H1 (cell line): Measurements from ENCODE around the gene CEP41. TPM values are rescaled to one million over a fixed set of nuclear protein-coding genes. Genes with fewer than 3 reads are reported as not detected.

Experiments used
- CTCF ChIA-PET: fragments of 300-600 bp; sonication (Branson Sonifier 250); formaldehyde crosslinking; loops from one replicate; lab custom pipeline; 2021; ENCODE audit not compliant: partially characterized antibody; lab: Charles Lee
- POLR2A ChIA-PET: fragments of 300-600 bp; sonication (Branson Sonifier 250); formaldehyde crosslinking; loops from one replicate; lab custom pipeline; 2021; ENCODE audit warnings: inconsistent platforms; ENCODE audit not compliant: partially characterized antibody; lab: Charles Lee
- DNase-seq, 2 experiments: peaks; one replicate each; pipeline versions ENCODE4 v3.0.0 to v3.0.0-alpha.2; 2010 to 2022; ENCODE audit warnings: low spot score in 2 of 2, low read depth in 1 of 2, mixed read lengths in 1 of 2
- FAIRE-seq: peaks from 2 replicates; lab custom pipeline; 2011; peaks lifted over from hg19 to GRCh38; lab: Jason Lieb, UNC
- H2AFZ ChIP-seq: 2 replicates; pipeline ENCODE4 v1.8.1; 2012; ENCODE audit warnings: low read length, inconsistent platforms
- H2AK5ac ChIP-seq: 2 replicates; pipeline ENCODE4 v1.6.1; 2013; ENCODE audit warnings: low read depth, low read length
- H2BK120ac ChIP-seq: replicated peaks from 2 replicates; pipeline ENCODE3; 2013; ENCODE audit warnings: low read depth, low read length, inconsistent platforms
- H2BK12ac ChIP-seq: 2 replicates; pipeline ENCODE4 v1.6.1; 2013; ENCODE audit warnings: low read depth, low read length
- H2BK15ac ChIP-seq: 2 replicates; pipeline ENCODE4 v1.6.1; 2013; ENCODE audit warnings: low read length
- H2BK20ac ChIP-seq: 2 replicates; pipeline ENCODE4 v1.6.1; 2013; ENCODE audit warnings: low read length
- H2BK5ac ChIP-seq: 2 replicates; pipeline ENCODE4 v1.6.1; 2013; ENCODE audit warnings: low read depth, low read length
- H3K14ac ChIP-seq: 2 replicates; pipeline ENCODE4 v1.6.1; 2013; ENCODE audit warnings: inconsistent platforms; ENCODE audit not compliant: insufficient read length
- H3K18ac ChIP-seq: 2 replicates; pipeline ENCODE4 v1.6.1; 2013; ENCODE audit warnings: low read length; ENCODE audit errors: extremely low read depth
- H3K23ac ChIP-seq: 2 replicates; pipeline ENCODE4 v1.6.1; 2013; ENCODE audit warnings: inconsistent platforms; ENCODE audit not compliant: insufficient read length
- H3K23me2 ChIP-seq: 2 replicates; pipeline ENCODE4 v1.6.1; 2013; ENCODE audit warnings: low read depth, low read length
- H3K27ac ChIP-seq: 2 replicates; pipeline ENCODE4 v1.6.1; 2011; ENCODE audit warnings: low read depth, low read length, inconsistent platforms
- H3K27me3 ChIP-seq, 4 experiments: replicated peaks in 1 of 4; 1 replicate in 1 of 4; 2 replicates in 3 of 4; pipeline versions ENCODE4 v1.6.1 to v1.8.1; 2011 to 2013; ENCODE audit warnings: low read length in 3 of 4, mild to moderate bottlenecking in 3 of 4, inconsistent platforms in 2 of 4, mixed read lengths in 2 of 4, moderate library complexity in 1 of 4; ENCODE audit not compliant: control insufficient read depth in 3 of 4, insufficient read depth in 3 of 4; ENCODE audit errors: extremely low read depth in 1 of 4
- H3K36me3 ChIP-seq, 4 experiments: 2 replicates each; pipeline versions ENCODE4 v1.6.1 to v1.8.1; 2011 to 2013; ENCODE audit warnings: mild to moderate bottlenecking in 4 of 4, low read length in 3 of 4, moderate library complexity in 2 of 4, control low read depth in 1 of 4, inconsistent platforms in 1 of 4; ENCODE audit not compliant: insufficient read depth in 4 of 4, control insufficient read depth in 2 of 4
- H3K4ac ChIP-seq: replicated peaks from 2 replicates; pipeline ENCODE3; 2013; ENCODE audit warnings: low read length, low read depth, mixed read lengths, inconsistent platforms; ENCODE audit not compliant: insufficient read length
- H3K4me1 ChIP-seq, 4 experiments: replicated peaks in 1 of 4; 1 replicate in 1 of 4; 2 replicates in 3 of 4; pipeline versions ENCODE4 v1.6.1 to v1.8.1; 2011 to 2013; ENCODE audit warnings: low read length in 3 of 4, inconsistent platforms in 2 of 4, mixed read lengths in 1 of 4; ENCODE audit not compliant: insufficient read depth in 4 of 4, control insufficient read depth in 3 of 4
- H3K4me2 ChIP-seq, 2 experiments: 2 replicates each; pipeline versions ENCODE4 v1.6.1 to v1.8.1; 2011 to 2013; ENCODE audit warnings: low read depth in 2 of 2, low read length in 2 of 2, control low read depth in 1 of 2, inconsistent platforms in 1 of 2, mild to moderate bottlenecking in 1 of 2; ENCODE audit not compliant: insufficient read depth in 1 of 2
- H3K4me3 ChIP-seq, 4 experiments: fragments of 200-600, 300-600 bp in 1 of 4; sonication (generic), shearing (Covaris generic), sonication (Bioruptor Twin) in 1 of 4; 2 replicates each; pipeline versions ENCODE4 v1.5.1 to v1.8.1; 2011 to 2016; ENCODE audit warnings: low read length in 4 of 4, low read depth in 3 of 4, control low read depth in 2 of 4, inconsistent platforms in 2 of 4, mild to moderate bottlenecking in 2 of 4, mixed read lengths in 1 of 4, moderate library complexity in 1 of 4; ENCODE audit not compliant: insufficient read depth in 2 of 4; ENCODE audit errors: extremely low read depth in 1 of 4
- H3K56ac ChIP-seq: replicated peaks from 2 replicates; pipeline ENCODE3; 2013; ENCODE audit warnings: low read depth, mild to moderate bottlenecking, mixed read lengths, low read length, inconsistent platforms; ENCODE audit not compliant: insufficient read length
- H3K79me1 ChIP-seq: 2 replicates; pipeline ENCODE4 v1.6.1; 2013; ENCODE audit warnings: low read depth, low read length, control low read depth
- H3K79me2 ChIP-seq, 2 experiments: 2 replicates each; pipeline versions ENCODE4 v1.6.1 to v1.8.1; 2012 to 2013; ENCODE audit warnings: low read length in 2 of 2, mild to moderate bottlenecking in 2 of 2, inconsistent platforms in 1 of 2; ENCODE audit not compliant: insufficient read depth in 2 of 2, control insufficient read depth in 1 of 2
- H3K9ac ChIP-seq, 4 experiments: replicated peaks in 1 of 4; 1 replicate in 1 of 4; 2 replicates in 3 of 4; pipeline versions ENCODE4 v1.6.1 to v1.8.1; 2011 to 2013; ENCODE audit warnings: low read depth in 3 of 4, low read length in 3 of 4, control low read depth in 2 of 4, mild to moderate bottlenecking in 2 of 4, moderate library complexity in 2 of 4, inconsistent platforms in 1 of 4; ENCODE audit errors: extremely low read depth in 1 of 4
- H3K9me3 ChIP-seq, 2 experiments: 2 replicates each; pipeline versions ENCODE4 v1.6.1 to v1.8.1; 2012 to 2013; ENCODE audit warnings: mild to moderate bottlenecking in 2 of 2, moderate library complexity in 2 of 2, control low read depth in 1 of 2, inconsistent platforms in 1 of 2, low read depth in 1 of 2, low read length in 1 of 2, mixed read lengths in 1 of 2; ENCODE audit not compliant: insufficient read depth in 2 of 2
- H4K20me1 ChIP-seq, 2 experiments: replicated peaks in 1 of 2; 2 replicates each; pipeline versions ENCODE3 to v1.8.1; 2011 to 2013; ENCODE audit warnings: inconsistent platforms in 2 of 2, low read length in 2 of 2, mild to moderate bottlenecking in 1 of 2; ENCODE audit not compliant: insufficient read depth in 2 of 2, control insufficient read depth in 1 of 2
- H4K5ac ChIP-seq: 2 replicates; pipeline ENCODE4 v1.6.1; 2013; ENCODE audit warnings: low read length, low read depth, mixed read lengths, inconsistent platforms; ENCODE audit not compliant: insufficient read length
- H4K8ac ChIP-seq: 2 replicates; pipeline ENCODE4 v1.8.0; 2013; ENCODE audit warnings: mild to moderate bottlenecking, moderate library complexity, low read length, inconsistent platforms; ENCODE audit not compliant: insufficient read depth; ENCODE audit errors: extremely low read depth
- H4K91ac ChIP-seq: replicated peaks from 2 replicates; pipeline ENCODE3; 2013; ENCODE audit warnings: low read length, mixed read lengths, inconsistent platforms; ENCODE audit not compliant: insufficient read length
- EGR1 ChIP-seq: IDR thresholded peaks from 2 replicates; pipeline ENCODE4 v1.6.1; 2011; ENCODE audit warnings: low read depth, low read length, borderline replicate concordance
- SP1 ChIP-seq: IDR thresholded peaks from 2 replicates; pipeline ENCODE4 v1.6.1; 2011; ENCODE audit warnings: low read depth, low read length
- WGBS, 2 experiments: shearing (Covaris generic) in 1 of 2; methylation state at CpG; one replicate each; pipeline versions ENCODE4 v1.1.6 to v1.1.7; 2013 to 2015; ENCODE audit warnings: low lambda C conversion rate in 2 of 2, mixed read lengths in 2 of 2, inconsistent platforms in 1 of 2, low coverage in 1 of 2, missing lambda C conversion rate in 1 of 2; ENCODE audit not compliant: insufficient replicate concordance in 2 of 2, insufficient coverage in 1 of 2, insufficient read length in 1 of 2; ENCODE audit errors: extremely low coverage in 1 of 2, missing lambda C conversion rate in 1 of 2; 5-methylcytosine and 5-hydroxymethylcytosine counted together
- polyA plus RNA-seq, 7 experiments: library from polyadenylated mRNA; depleted of rRNA in 3 of 7; stranded (reverse) in 5 of 7; unstranded in 2 of 7; fragments of >200 nt in 5 of 7; fragments of 200-250 nt in 2 of 7; gene quantifications; 1 replicate in 5 of 7; 2 replicates in 1 of 7; 4 replicates in 1 of 7; pipeline versions ENCODE4 v1.2.1 to v1.2.3, GENCODE V29; 2011 to 2013; ENCODE audit warnings: missing spikeins in 2 of 7, mixed read lengths in 2 of 7
- total RNA-seq: library from RNA; stranded (reverse); fragmentation: NEBNext Ultra II Directional; extraction: Animal tissue kit (Norgen Biotek cat#: 25700); gene quantifications from 2 replicates; pipeline ENCODE4 v1.2.1, GENCODE V29; 2021

CEP41 gene
- total and polyA plus RNA-seq, 2 of the 8 experiments (the other 6 are each of a cell fraction or from before 2014, with no cell fraction given), result 9.3 to 12.8 TPM

- Histone ChIP-seq H3K23me2 (no peaks in the 10 kb centered on the region; the same call in 1 of the 2 replicates), H3K27me3 (no peaks in the 10 kb centered on the region), H4K91ac (no peak overlapping the region), H3K18ac (no peak overlapping the region), H4K8ac (no peak overlapping the region), H4K20me1 (no peaks in the 10 kb centered on the region), H3K4me1 (peaks cover 0 to 3% (median 0%) of the 10 kb centered on the region in 4 experiments; a peak in 2 of 7 replicates), H2BK12ac (no peak overlapping the region), H3K36me3 (no peaks in the 10 kb centered on the region), H3K4me2 (no peak overlapping the region), H2BK5ac (no peak overlapping the region), H3K9ac (no peak overlapping the region), H3K27ac (no peak overlapping the region), H2AK5ac (no peak overlapping the region), H3K4ac (no peak overlapping the region), H2BK120ac (no peak overlapping the region), H3K79me2 (no peaks in the 10 kb centered on the region), H3K9me3 (no peaks in the 10 kb centered on the region), H2BK15ac (no peak overlapping the region), H2AFZ (0 out of 2 replicates have a peak overlapping the region, but pooled peaks have one; percentile 6), H3K4me3 (no peak overlapping the region), H2BK20ac (no peak overlapping the region), H3K23ac (no peak overlapping the region), H3K56ac (no peak overlapping the region), H4K5ac (no peak overlapping the region), H3K79me1 (no peaks in the 10 kb centered on the region), H3K14ac (no peak overlapping the region)
- CTCF ChIA-PET, result interaction anchor here (1.0 to 1.6 kb wide), 3 partner anchors 9 to 196 kb away, joined by 3 to 6 read pairs (median 5); no protein-coding TSS in a partner anchor
- FAIRE-seq, result no peak
- no peak for DNase-seq
- WGBS, 2 experiments, result 83% methylated on average over 4 of the region's 4 CpGs; no CpG with 5 or more reads in 1 of the 2 experiments
- POLR2A ChIA-PET, result interaction anchor here (1.2 kb wide), 1 partner anchor 269 kb away, joined by 3 read pairs; the partner anchor contains the start of gene TMEM209
- TF ChIP-seq EGR1 (no peak), SP1 (no peak)
Observed at GRCh38 chr7:130473876-130474275, 33.1 kb upstream of the CEP41 start.
